Measurements from ENCODE around the gene HDGFL2. TPM values are rescaled to one million over a fixed set of nuclear protein-coding genes. Genes with fewer than 3 reads are reported as not detected.
A peak's percentile ranks its signal among the peaks of the same experiment; 100 is the strongest.
"Not testable (repeated sequence)": the region's sequence is repeated elsewhere in the genome, so short reads cannot be mapped to it uniquely, and the experiment has no call there.

The HDGFL2 gene
- total RNA-seq, 2 experiments from 2014 or later = 56.5 to 58.0 TPM

GRCh38 chr19:4537953-4538600 is 66.0 kb downstream of the HDGFL2 start:
- ATAC-seq (ENCODE audit: low read depth) = no peak
- peaks cover 3% of the 10 kb centered on the region for H3K36me3 Mint-ChIP-seq
- H3K9me3 Mint-ChIP-seq = peaks cover 2% of the 10 kb centered on the region
- DNase-seq = no peak
- H3K27me3 Mint-ChIP-seq = peaks cover 17% of the 10 kb centered on the region
- H3K27ac Mint-ChIP-seq = no peak overlapping the region
- H3K4me1 Mint-ChIP-seq = peaks cover 7% of the 10 kb centered on the region
- no peak overlapping the region for H3K4me3 Mint-ChIP-seq
- POLR2A ChIA-PET = interaction anchor here (0.6 kb wide), 1 partner anchor 541 kb away, joined by 3 read pairs; no protein-coding TSS in a partner anchor

- Mint-ChIP-seq H3K27ac (no peak overlapping the region), H3K27me3 (peaks cover 17% of the 10 kb centered on the region), H3K9me3 (peaks cover 2% of the 10 kb centered on the region), H3K36me3 (peaks cover 3% of the 10 kb centered on the region), H3K4me1 (peaks cover 7% of the 10 kb centered on the region), H3K4me3 (no peak overlapping the region)
- DNase-seq (no peak), ATAC-seq (ENCODE audit: low read depth) (no peak)
- POLR2A ChIA-PET = interaction anchor here (0.6 kb wide), 1 partner anchor 541 kb away, joined by 3 read pairs; no protein-coding TSS in a partner anchor
These were observed 66.5 kb downstream of the HDGFL2 start for GRCh38 chr19:4538601-4538954.

GRCh38 chr19:4539169-4539692 is 67.1 kb downstream of the HDGFL2 start:
- Mint-ChIP-seq H3K9me3 (peaks cover 2% of the 10 kb centered on the region), H3K27me3 (peaks cover 17% of the 10 kb centered on the region), H3K27ac (no peak overlapping the region), H3K4me3 (no peak overlapping the region), H3K36me3 (peaks cover 3% of the 10 kb centered on the region), H3K4me1 (peaks cover 7% of the 10 kb centered on the region)
- DNase-seq (no peak), ATAC-seq (ENCODE audit: low read depth) (no peak)
- POLR2A ChIA-PET = interaction anchor here (0.5 kb wide), 1 partner anchor 184 kb away, joined by 4 read pairs; no protein-coding TSS in a partner anchor

GRCh38 chr19:4539693-4540581 is 67.8 kb downstream of the HDGFL2 start, which contains the start of gene LRG1:
LRG1 (minus strand) TSS chr19:4540036; CDS start chr19:4540013, 23 bp downstream.
- POLR2A ChIA-PET = interaction anchor here (0.7 kb wide), 1 partner anchor 107 kb away, joined by 3 read pairs; no protein-coding TSS in a partner anchor
- DNase-seq = no peak
- Mint-ChIP-seq H3K4me3 (peak within 1 kb of the TSS; percentile 58), H3K36me3 (peaks cover 3% of the 10 kb centered on the region), H3K9me3 (peaks cover 2% of the 10 kb centered on the region), H3K27ac (peak within 1 kb of the TSS; percentile 25), H3K27me3 (peaks cover 15% of the 10 kb centered on the region), H3K4me1 (peaks cover 7% of the 10 kb centered on the region)
- no peak for ATAC-seq (ENCODE audit: low read depth)

GRCh38 chr19:4541114-4541805 is 69.2 kb downstream of the HDGFL2 start:
- Mint-ChIP-seq H3K27ac (no peak overlapping the region), H3K9me3 (peaks cover 2% of the 10 kb centered on the region), H3K27me3 (peaks cover 6% of the 10 kb centered on the region), H3K4me1 (peaks cover 5% of the 10 kb centered on the region), H3K4me3 (no peak overlapping the region), H3K36me3 (peaks cover 3% of the 10 kb centered on the region)
- POLR2A ChIA-PET = no interaction called here
- ATAC-seq (ENCODE audit: low read depth) = no peak
- DNase-seq = no peak

GRCh38 chr19:4541806-4542145 is 69.7 kb downstream of the HDGFL2 start:
- DNase-seq; H3K4me3 Mint-ChIP-seq; POLR2A ChIA-PET; H3K36me3 Mint-ChIP-seq; ATAC-seq (ENCODE audit: low read depth); H3K9me3 Mint-ChIP-seq; H3K27me3 Mint-ChIP-seq; H3K4me1 Mint-ChIP-seq; H3K27ac Mint-ChIP-seq: not testable (repeated sequence)

- Mint-ChIP-seq H3K36me3 (peaks cover 3% of the 10 kb centered on the region), H3K4me3 (no peak overlapping the region), H3K9me3 (peaks cover 2% of the 10 kb centered on the region), H3K4me1 (peaks cover 5% of the 10 kb centered on the region), H3K27me3 (peaks cover 2% of the 10 kb centered on the region), H3K27ac (no peak overlapping the region)
- DNase-seq (no peak), ATAC-seq (ENCODE audit: low read depth) (no peak)
- POLR2A ChIA-PET = no interaction called here
These were observed 71.1 kb downstream of the HDGFL2 start for GRCh38 chr19:4542896-4543841.

GRCh38 chr19:4543842-4544647 is 71.9 kb downstream of the HDGFL2 start:
- ATAC-seq (ENCODE audit: low read depth) (no peak), DNase-seq (no peak)
- Mint-ChIP-seq H3K4me3 (no peak overlapping the region), H3K36me3 (peaks cover 3% of the 10 kb centered on the region), H3K27ac (no peak overlapping the region), H3K9me3 (peaks cover 2% of the 10 kb centered on the region), H3K27me3 (peaks cover 2% of the 10 kb centered on the region), H3K4me1 (peaks cover 5% of the 10 kb centered on the region)
- POLR2A ChIA-PET = no interaction called here

- H3K36me3 Mint-ChIP-seq = no peaks in the 10 kb centered on the region
- H3K4me1 Mint-ChIP-seq = no peaks in the 10 kb centered on the region
- DNase-seq = no peak
- no peak overlapping the region for H3K27ac Mint-ChIP-seq
- no peak overlapping the region for H3K4me3 Mint-ChIP-seq
- no peak for ATAC-seq (ENCODE audit: low read depth)
- H3K27me3 Mint-ChIP-seq = no peaks in the 10 kb centered on the region
- POLR2A ChIA-PET = interaction anchor here (0.7 kb wide), 1 partner anchor 313 kb away, joined by 3 read pairs; no protein-coding TSS in a partner anchor
- H3K9me3 Mint-ChIP-seq = no peaks in the 10 kb centered on the region
These were observed 75.5 kb downstream of the HDGFL2 start for GRCh38 chr19:4547303-4548237.

GRCh38 chr19:4548238-4548584 is 76.1 kb downstream of the HDGFL2 start:
- Mint-ChIP-seq H3K9me3 (no peaks in the 10 kb centered on the region), H3K4me3 (no peak overlapping the region), H3K27me3 (no peaks in the 10 kb centered on the region), H3K36me3 (no peaks in the 10 kb centered on the region), H3K27ac (no peak overlapping the region), H3K4me1 (no peaks in the 10 kb centered on the region)
- DNase-seq = no peak
- ATAC-seq (ENCODE audit: low read depth) = no peak
- POLR2A ChIA-PET = no interaction called here

GRCh38 chr19:4550018-4550417 is 77.9 kb downstream of the HDGFL2 start:
- H3K4me1 Mint-ChIP-seq = no peaks in the 10 kb centered on the region
- DNase-seq = no peak
- H3K27ac Mint-ChIP-seq = peak overlapping the region; percentile 24
- POLR2A ChIA-PET = no interaction called here
- no peaks in the 10 kb centered on the region for H3K36me3 Mint-ChIP-seq
- ATAC-seq (ENCODE audit: low read depth) = no peak
- no peak overlapping the region for H3K4me3 Mint-ChIP-seq
- no peaks in the 10 kb centered on the region for H3K27me3 Mint-ChIP-seq
- no peaks in the 10 kb centered on the region for H3K9me3 Mint-ChIP-seq
